SK-N-SH (cell line): ENCODE measurements around the gene ZNF750.

Experiments
- CHD2 ChIP-seq: fragments of 150-350 bp; IDR thresholded peaks from 2 replicates; pipeline ENCODE4 v1.6.1; 2018; ENCODE audit warnings: low read length; ENCODE audit not compliant: partially characterized antibody
- EP300 ChIP-seq, 2 experiments: IDR thresholded peaks; 2 replicates each; pipeline versions ENCODE4 v1.4.0 to v1.6.1; 2012; ENCODE audit warnings: borderline replicate concordance in 1 of 2, low read depth in 1 of 2, low read length in 1 of 2
- EZH2phosphoT487 ChIP-seq: fragments of 200-600 bp; sonication (generic); IDR thresholded peaks from 2 replicates; pipeline ENCODE4 v1.6.1; 2017; ENCODE audit warnings: low read depth, mixed run types, mild to moderate bottlenecking, antibody characterized with exemption, moderate library complexity, borderline replicate concordance
- FOSL2 ChIP-seq: IDR thresholded peaks from 2 replicates; pipeline ENCODE4 v1.4.0; 2012; ENCODE audit warnings: low read depth, mild to moderate bottlenecking, moderate library complexity, borderline replicate concordance
- FOXM1 ChIP-seq: IDR thresholded peaks from 2 replicates; pipeline ENCODE4 v1.4.0; 2012; ENCODE audit warnings: low read depth, mild to moderate bottlenecking
- RAD21 ChIP-seq: IDR thresholded peaks from 2 replicates; pipeline ENCODE4 v1.6.1; 2012; ENCODE audit warnings: mild to moderate bottlenecking, low read length
- SIN3A ChIP-seq: IDR thresholded peaks from 2 replicates; pipeline ENCODE4 v1.6.1; 2012; ENCODE audit warnings: low read depth, mild to moderate bottlenecking, low read length, moderate library complexity, borderline replicate concordance
- TAF1 ChIP-seq: IDR thresholded peaks from 2 replicates; pipeline ENCODE4 v1.6.1; 2012; ENCODE audit warnings: low read depth, mild to moderate bottlenecking, low read length, moderate library complexity, borderline replicate concordance
- TF ChIP-seq, protein P1 (sequence below): fragments of 200-600 bp; sonication (generic); IDR thresholded peaks from 2 replicates; pipeline ENCODE4 v1.6.1; 2017; ENCODE audit warnings: antibody characterized with exemption, mild to moderate bottlenecking, moderate library complexity
- TF ChIP-seq, protein P2 (sequence below): IDR thresholded peaks from 2 replicates; pipeline ENCODE4 v1.4.0; 2012; ENCODE audit warnings: low read depth
- TF ChIP-seq, protein P3 (sequence below): IDR thresholded peaks from 2 replicates; pipeline ENCODE4 v1.6.1; 2012; ENCODE audit warnings: mild to moderate bottlenecking, low read depth, low read length, moderate library complexity
- TF ChIP-seq, protein P4 (sequence below): fragments of 150-350 bp; IDR thresholded peaks from 2 replicates; pipeline ENCODE4 v1.6.1; 2017; ENCODE audit warnings: antibody characterized with exemption, low read length, low read depth, borderline replicate concordance
- TF ChIP-seq, protein P5 (sequence below): IDR thresholded peaks from 2 replicates; pipeline ENCODE4 v1.4.0; 2012; ENCODE audit warnings: low read depth, borderline replicate concordance

DNA sequence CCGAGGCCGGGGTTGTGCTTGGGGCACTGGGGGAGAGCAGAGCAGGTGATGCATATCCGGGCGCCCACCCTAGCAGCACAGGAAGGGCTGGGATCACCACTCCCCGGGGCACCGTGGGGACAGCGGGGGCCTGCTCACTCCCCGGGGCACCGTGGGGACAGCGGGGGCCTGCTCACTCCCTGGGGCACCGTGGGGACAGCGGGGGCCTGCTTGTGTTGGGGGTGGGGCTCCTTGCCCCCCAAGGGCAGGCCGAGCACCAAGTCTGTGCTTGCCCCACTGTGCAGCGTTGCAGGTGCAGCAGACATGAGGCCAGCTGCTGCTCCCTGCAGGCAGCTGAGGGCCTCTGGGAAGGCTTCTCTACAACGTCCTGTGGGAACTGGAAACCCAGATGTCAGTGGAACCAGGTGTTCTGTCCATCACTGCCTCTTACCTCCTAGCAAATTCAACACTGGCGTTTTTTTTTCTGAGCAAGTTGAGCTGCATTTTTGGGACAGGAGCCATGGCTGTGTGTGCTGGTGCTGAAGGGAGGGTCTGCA lies 25.0 kb upstream of the ZNF750 start:
- TF ChIP-seq, protein P1, sequence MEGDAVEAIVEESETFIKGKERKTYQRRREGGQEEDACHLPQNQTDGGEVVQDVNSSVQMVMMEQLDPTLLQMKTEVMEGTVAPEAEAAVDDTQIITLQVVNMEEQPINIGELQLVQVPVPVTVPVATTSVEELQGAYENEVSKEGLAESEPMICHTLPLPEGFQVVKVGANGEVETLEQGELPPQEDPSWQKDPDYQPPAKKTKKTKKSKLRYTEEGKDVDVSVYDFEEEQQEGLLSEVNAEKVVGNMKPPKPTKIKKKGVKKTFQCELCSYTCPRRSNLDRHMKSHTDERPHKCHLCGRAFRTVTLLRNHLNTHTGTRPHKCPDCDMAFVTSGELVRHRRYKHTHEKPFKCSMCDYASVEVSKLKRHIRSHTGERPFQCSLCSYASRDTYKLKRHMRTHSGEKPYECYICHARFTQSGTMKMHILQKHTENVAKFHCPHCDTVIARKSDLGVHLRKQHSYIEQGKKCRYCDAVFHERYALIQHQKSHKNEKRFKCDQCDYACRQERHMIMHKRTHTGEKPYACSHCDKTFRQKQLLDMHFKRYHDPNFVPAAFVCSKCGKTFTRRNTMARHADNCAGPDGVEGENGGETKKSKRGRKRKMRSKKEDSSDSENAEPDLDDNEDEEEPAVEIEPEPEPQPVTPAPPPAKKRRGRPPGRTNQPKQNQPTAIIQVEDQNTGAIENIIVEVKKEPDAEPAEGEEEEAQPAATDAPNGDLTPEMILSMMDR: no peak
- TF ChIP-seq, protein P2, sequence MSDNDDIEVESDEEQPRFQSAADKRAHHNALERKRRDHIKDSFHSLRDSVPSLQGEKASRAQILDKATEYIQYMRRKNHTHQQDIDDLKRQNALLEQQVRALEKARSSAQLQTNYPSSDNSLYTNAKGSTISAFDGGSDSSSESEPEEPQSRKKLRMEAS: no peak
- no peak for TF ChIP-seq TAF1
- TF ChIP-seq EZH2phosphoT487: no peak
- TF ChIP-seq, protein P3, sequence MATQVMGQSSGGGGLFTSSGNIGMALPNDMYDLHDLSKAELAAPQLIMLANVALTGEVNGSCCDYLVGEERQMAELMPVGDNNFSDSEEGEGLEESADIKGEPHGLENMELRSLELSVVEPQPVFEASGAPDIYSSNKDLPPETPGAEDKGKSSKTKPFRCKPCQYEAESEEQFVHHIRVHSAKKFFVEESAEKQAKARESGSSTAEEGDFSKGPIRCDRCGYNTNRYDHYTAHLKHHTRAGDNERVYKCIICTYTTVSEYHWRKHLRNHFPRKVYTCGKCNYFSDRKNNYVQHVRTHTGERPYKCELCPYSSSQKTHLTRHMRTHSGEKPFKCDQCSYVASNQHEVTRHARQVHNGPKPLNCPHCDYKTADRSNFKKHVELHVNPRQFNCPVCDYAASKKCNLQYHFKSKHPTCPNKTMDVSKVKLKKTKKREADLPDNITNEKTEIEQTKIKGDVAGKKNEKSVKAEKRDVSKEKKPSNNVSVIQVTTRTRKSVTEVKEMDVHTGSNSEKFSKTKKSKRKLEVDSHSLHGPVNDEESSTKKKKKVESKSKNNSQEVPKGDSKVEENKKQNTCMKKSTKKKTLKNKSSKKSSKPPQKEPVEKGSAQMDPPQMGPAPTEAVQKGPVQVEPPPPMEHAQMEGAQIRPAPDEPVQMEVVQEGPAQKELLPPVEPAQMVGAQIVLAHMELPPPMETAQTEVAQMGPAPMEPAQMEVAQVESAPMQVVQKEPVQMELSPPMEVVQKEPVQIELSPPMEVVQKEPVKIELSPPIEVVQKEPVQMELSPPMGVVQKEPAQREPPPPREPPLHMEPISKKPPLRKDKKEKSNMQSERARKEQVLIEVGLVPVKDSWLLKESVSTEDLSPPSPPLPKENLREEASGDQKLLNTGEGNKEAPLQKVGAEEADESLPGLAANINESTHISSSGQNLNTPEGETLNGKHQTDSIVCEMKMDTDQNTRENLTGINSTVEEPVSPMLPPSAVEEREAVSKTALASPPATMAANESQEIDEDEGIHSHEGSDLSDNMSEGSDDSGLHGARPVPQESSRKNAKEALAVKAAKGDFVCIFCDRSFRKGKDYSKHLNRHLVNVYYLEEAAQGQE: no peak
- TF ChIP-seq EP300 (IDR thresholded peaks at IDR 0.05; ENCODE audit: borderline replicate concordance in 1 of 2, low read depth in 1 of 2, low read length in 1 of 2): no peak
- TF ChIP-seq, protein P4, sequence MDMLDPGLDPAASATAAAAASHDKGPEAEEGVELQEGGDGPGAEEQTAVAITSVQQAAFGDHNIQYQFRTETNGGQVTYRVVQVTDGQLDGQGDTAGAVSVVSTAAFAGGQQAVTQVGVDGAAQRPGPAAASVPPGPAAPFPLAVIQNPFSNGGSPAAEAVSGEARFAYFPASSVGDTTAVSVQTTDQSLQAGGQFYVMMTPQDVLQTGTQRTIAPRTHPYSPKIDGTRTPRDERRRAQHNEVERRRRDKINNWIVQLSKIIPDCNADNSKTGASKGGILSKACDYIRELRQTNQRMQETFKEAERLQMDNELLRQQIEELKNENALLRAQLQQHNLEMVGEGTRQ: no peak
- TF ChIP-seq RAD21: no peak
- TF ChIP-seq, protein P5, sequence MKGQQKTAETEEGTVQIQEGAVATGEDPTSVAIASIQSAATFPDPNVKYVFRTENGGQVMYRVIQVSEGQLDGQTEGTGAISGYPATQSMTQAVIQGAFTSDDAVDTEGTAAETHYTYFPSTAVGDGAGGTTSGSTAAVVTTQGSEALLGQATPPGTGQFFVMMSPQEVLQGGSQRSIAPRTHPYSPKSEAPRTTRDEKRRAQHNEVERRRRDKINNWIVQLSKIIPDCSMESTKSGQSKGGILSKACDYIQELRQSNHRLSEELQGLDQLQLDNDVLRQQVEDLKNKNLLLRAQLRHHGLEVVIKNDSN: no peak
- no peak for TF ChIP-seq CHD2
- no peak for TF ChIP-seq SIN3A
- TF ChIP-seq FOXM1: no peak
- no peak for TF ChIP-seq FOSL2
